ENCODE measurements around the gene PAK5.

DNA sequence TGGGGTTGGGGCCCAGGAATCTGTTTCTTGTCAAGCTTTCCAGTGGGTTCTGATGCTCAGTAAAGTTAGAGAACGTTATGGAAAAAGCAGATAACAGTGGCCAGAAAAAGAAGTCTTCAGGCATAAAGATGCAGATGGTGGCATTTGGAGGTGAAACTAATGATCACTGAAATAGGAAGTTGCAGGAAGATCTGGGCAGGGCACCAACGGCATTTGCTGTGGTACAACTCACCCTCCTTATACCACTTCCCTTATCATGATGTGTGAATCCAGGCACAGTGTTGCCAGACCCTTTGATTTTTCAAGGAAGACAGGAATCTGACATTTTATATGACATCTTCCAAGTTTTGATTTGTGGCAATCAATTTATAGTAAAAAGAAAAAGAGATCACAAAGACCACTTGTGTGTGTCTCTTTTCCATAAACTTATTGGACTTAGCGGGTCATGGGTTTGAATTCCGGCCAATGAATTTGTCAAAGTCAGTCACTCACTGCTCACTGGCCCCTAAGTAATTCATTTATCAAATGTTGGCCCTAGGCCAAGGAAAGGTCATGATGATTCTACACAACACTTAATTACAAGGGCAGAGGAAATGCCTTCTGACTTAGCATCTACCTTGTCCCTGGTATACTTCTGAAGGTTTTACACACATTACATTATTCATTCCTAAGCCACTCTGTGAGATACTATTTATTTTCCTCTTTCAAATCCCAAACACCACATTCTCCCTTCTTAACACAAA is 286.9 kb downstream of the PAK5 start:
- TF ChIP-seq, protein P1, sequence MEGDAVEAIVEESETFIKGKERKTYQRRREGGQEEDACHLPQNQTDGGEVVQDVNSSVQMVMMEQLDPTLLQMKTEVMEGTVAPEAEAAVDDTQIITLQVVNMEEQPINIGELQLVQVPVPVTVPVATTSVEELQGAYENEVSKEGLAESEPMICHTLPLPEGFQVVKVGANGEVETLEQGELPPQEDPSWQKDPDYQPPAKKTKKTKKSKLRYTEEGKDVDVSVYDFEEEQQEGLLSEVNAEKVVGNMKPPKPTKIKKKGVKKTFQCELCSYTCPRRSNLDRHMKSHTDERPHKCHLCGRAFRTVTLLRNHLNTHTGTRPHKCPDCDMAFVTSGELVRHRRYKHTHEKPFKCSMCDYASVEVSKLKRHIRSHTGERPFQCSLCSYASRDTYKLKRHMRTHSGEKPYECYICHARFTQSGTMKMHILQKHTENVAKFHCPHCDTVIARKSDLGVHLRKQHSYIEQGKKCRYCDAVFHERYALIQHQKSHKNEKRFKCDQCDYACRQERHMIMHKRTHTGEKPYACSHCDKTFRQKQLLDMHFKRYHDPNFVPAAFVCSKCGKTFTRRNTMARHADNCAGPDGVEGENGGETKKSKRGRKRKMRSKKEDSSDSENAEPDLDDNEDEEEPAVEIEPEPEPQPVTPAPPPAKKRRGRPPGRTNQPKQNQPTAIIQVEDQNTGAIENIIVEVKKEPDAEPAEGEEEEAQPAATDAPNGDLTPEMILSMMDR (IDR thresholded peaks at IDR 0.05) = no peak
- TF ChIP-seq EZH2 (IDR thresholded peaks at IDR 0.05) (no peak), EZH2phosphoT487 (IDR thresholded peaks at IDR 0.05) (no peak)
